Measurements from ENCODE around the gene LCE1A.

Gene LCE1A

DNA sequence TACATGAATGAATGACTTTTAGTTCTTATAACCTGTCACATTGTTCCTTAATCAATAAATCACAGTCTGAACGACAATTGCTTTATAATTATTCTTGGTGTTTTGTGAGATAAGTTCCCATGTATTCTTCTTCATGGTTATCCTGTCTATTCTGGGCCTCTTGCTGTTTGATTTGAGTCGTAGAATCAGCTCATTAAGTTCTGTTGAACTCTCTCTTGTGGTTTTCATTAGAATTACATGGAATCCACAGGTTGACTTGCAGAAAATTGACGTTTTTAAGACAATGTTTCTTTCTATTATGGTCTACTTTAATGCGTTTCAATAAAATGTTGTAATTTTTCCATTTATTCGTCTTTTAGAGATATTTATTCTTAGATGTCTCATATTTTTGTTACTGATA is 4.0 kb upstream of the LCE1A start:
- H3K27ac ChIP-seq (ENCODE audit: low read depth, low read length) = no peak overlapping the region
- no peaks in the 10 kb centered on the region for H3K4me1 ChIP-seq (ENCODE audit: insufficient read depth, low read length)
- peaks cover 93% of the 10 kb centered on the region for H3K9me3 ChIP-seq (ENCODE audit: insufficient read depth, low read depth, low read length)
- H3K4me3 ChIP-seq (ENCODE audit: low read length) = no peak overlapping the region
- no peaks in the 10 kb centered on the region for H3K36me3 ChIP-seq (ENCODE audit: insufficient read depth, low read length)
- H3K9ac ChIP-seq (ENCODE audit: low read depth, low read length) = no peak overlapping the region
- 19% methylated on average over 2 of the region's 5 CpGs for WGBS
- H3K27me3 ChIP-seq (ENCODE audit: insufficient read depth, low read length) = no peaks in the 10 kb centered on the region

DNA sequence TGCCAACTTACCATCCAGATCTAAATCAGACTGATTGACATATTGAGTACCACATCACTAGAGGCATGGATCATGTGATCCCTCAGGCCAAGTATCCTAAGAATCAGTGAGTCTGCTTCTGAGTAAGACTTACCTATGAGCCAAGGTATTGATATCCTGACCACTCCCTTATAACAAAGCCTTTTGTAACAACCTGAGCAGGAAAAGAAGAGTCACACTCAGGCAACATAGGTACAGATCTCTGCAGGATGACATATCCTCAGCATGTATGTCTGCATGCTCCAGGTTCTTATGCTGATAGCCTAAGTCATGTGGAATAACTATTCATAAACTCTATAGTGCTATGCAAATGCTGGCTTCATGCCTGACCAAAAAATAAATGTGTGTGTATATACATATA is 2.3 kb upstream of the LCE1A start:
- Histone ChIP-seq H3K36me3 (ENCODE audit: insufficient read depth, low read length) (no peaks in the 10 kb centered on the region), H3K9me3 (ENCODE audit: insufficient read depth, low read depth, low read length) (peaks cover 92% of the 10 kb centered on the region), H3K27ac (ENCODE audit: low read depth, low read length) (no peak overlapping the region), H3K27me3 (ENCODE audit: insufficient read depth, low read length) (no peaks in the 10 kb centered on the region), H3K4me1 (ENCODE audit: insufficient read depth, low read length) (no peaks in the 10 kb centered on the region), H3K9ac (ENCODE audit: low read depth, low read length) (no peak overlapping the region), H3K4me3 (ENCODE audit: low read length) (no peak overlapping the region)

GRCh38 chr1:152836870-152837269 is 9.6 kb downstream of the LCE1A start:
- Histone ChIP-seq H3K36me3 (ENCODE audit: insufficient read depth, low read length) (no peaks in the 10 kb centered on the region), H3K4me3 (ENCODE audit: low read length) (no peak overlapping the region), H3K27me3 (ENCODE audit: insufficient read depth, low read length) (no peaks in the 10 kb centered on the region), H3K4me1 (ENCODE audit: insufficient read depth, low read length) (no peaks in the 10 kb centered on the region), H3K27ac (ENCODE audit: low read depth, low read length) (no peak overlapping the region), H3K9ac (ENCODE audit: low read depth, low read length) (no peak overlapping the region), H3K9me3 (ENCODE audit: insufficient read depth, low read depth, low read length) (peaks cover 49% of the 10 kb centered on the region)
- 34% methylated on average over 2 of the region's 2 CpGs for WGBS

DNA sequence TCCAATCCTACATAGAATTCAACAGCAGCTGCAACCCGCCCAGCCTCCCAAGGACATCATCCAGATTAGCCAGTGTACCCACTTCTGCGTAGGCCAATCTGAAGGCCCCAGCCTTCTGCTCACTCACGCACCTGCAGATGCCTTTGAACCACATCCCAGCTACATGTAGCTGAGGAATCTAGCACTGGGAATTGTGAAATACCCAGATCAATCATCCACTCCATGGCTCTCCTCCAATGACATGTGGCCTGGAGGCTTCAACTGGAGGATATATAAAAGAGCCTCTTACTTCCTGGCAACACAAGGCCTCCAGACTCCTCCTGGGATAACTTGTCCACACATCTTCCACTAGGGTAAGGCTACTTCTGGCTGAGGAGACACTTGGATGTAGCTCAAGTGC is 15.3 kb downstream of the LCE1A start, which contains the start of gene LCE6A:
LCE6A (plus strand) TSS at position 301 of the 400 bp plus-strand sequence. CDS start 665 bp downstream, outside the sequence.
- Histone ChIP-seq H3K27me3 (ENCODE audit: insufficient read depth, low read length) (no peaks in the 10 kb centered on the region), H3K27ac (ENCODE audit: low read depth, low read length) (no peak within 1 kb of the TSS), H3K36me3 (ENCODE audit: insufficient read depth, low read length) (no peaks in the 10 kb centered on the region), H3K4me3 (ENCODE audit: low read length) (no peak within 1 kb of the TSS), H3K9ac (ENCODE audit: low read depth, low read length) (no peak within 1 kb of the TSS), H3K4me1 (ENCODE audit: insufficient read depth, low read length) (no peaks in the 10 kb centered on the region), H3K9me3 (ENCODE audit: insufficient read depth, low read depth, low read length) (peaks cover 91% of the 10 kb centered on the region)
- WGBS = 69% methylated on average over 3 of the region's 3 CpGs

- Histone ChIP-seq H3K9ac (ENCODE audit: low read depth, low read length) (no peak overlapping the region), H3K9me3 (ENCODE audit: insufficient read depth, low read depth, low read length) (peaks cover 92% of the 10 kb centered on the region), H3K4me1 (ENCODE audit: insufficient read depth, low read length) (no peaks in the 10 kb centered on the region), H3K27ac (ENCODE audit: low read depth, low read length) (no peak overlapping the region), H3K27me3 (ENCODE audit: insufficient read depth, low read length) (no peaks in the 10 kb centered on the region), H3K36me3 (ENCODE audit: insufficient read depth, low read length) (no peaks in the 10 kb centered on the region), H3K4me3 (ENCODE audit: low read length) (no peak overlapping the region)
- WGBS = 16% methylated on average over 2 of the region's 2 CpGs
Measured at GRCh38 chr1:152855661-152856060, 28.4 kb downstream of the LCE1A start.

DNA sequence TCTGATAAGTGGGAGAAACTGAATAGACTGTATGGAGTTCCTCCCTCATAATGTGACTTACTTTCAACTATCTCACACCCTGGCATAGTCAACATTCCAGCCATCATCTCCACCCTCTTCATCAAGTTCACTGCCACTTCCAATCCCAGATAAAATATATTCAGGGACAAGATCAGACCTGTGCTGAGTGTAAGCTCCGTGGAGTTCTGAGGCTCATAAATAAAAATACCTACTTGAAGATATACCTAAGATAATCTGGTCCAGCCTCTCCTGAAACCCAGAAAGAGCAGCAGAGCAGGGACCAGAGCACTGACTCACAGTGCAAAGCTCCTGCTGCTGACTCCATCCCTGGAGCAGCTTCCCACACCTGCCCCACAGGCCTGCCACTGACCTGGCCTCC is 30.8 kb downstream of the LCE1A start:
- Histone ChIP-seq H3K27me3 (ENCODE audit: insufficient read depth, low read length) (no peaks in the 10 kb centered on the region), H3K4me3 (ENCODE audit: low read length) (no peak overlapping the region), H3K27ac (ENCODE audit: low read depth, low read length) (no peak overlapping the region), H3K36me3 (ENCODE audit: insufficient read depth, low read length) (no peaks in the 10 kb centered on the region), H3K9ac (ENCODE audit: low read depth, low read length) (no peak overlapping the region), H3K9me3 (ENCODE audit: insufficient read depth, low read depth, low read length) (peaks cover 97% of the 10 kb centered on the region), H3K4me1 (ENCODE audit: insufficient read depth, low read length) (no peaks in the 10 kb centered on the region)
- 80% methylated on average over 1 of the region's 1 CpG for WGBS

DNA sequence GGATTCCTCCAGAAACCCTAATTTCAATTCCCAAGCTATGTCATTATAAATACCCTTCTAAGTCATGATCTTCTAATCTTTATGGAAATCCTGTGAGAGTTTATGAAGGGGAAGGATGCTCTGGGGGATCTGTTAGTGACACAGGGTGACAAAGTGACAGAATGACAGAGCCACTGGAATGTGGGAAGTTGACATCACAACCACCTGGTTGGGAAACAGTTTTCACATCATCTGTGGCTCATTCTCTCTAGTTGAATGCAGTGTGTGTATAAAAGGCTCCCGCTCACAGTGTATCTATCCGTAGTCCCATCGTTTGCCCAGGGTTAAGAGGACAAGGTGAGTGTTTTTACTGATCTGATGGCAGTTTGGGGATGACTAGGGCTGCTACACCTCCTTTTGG is 32.4 kb downstream of the LCE1A start, which contains the start of gene LCE7A:
LCE7A (plus strand) TSS at position 301 of the 400 bp plus-strand sequence. CDS start 702 bp downstream, outside the sequence.
- 78% methylated on average over 3 of the region's 3 CpGs for WGBS
- Histone ChIP-seq H3K9me3 (ENCODE audit: insufficient read depth, low read depth, low read length) (peaks cover 99% of the 10 kb centered on the region), H3K27ac (ENCODE audit: low read depth, low read length) (no peak within 1 kb of the TSS), H3K27me3 (ENCODE audit: insufficient read depth, low read length) (no peaks in the 10 kb centered on the region), H3K9ac (ENCODE audit: low read depth, low read length) (no peak within 1 kb of the TSS), H3K4me3 (ENCODE audit: low read length) (no peak within 1 kb of the TSS), H3K36me3 (ENCODE audit: insufficient read depth, low read length) (no peaks in the 10 kb centered on the region), H3K4me1 (ENCODE audit: insufficient read depth, low read length) (no peaks in the 10 kb centered on the region)

DNA sequence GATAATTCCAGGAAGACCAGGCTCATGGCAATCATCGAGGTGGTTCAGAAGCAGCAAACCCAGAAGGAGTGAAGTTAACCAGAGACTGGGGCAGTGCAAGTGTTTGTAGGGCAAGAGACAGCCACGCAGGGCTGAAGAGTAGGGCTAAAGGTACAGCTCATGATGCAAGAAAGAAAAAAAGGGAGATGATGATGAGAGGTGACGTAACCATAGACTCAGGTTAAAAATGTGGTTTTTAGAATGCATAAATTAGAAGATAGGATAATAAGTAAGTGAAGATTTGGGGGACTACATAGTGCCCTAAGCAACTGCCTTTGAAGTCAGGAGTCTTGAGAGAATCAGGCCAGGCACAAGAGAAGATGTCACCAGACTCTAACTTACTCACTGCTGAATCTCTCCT is 32.9 kb downstream of the LCE1A start:
- WGBS = 65% methylated on average over 3 of the region's 3 CpGs
- H3K9me3 ChIP-seq (ENCODE audit: insufficient read depth, low read depth, low read length) = peaks cover 99% of the 10 kb centered on the region

DNA sequence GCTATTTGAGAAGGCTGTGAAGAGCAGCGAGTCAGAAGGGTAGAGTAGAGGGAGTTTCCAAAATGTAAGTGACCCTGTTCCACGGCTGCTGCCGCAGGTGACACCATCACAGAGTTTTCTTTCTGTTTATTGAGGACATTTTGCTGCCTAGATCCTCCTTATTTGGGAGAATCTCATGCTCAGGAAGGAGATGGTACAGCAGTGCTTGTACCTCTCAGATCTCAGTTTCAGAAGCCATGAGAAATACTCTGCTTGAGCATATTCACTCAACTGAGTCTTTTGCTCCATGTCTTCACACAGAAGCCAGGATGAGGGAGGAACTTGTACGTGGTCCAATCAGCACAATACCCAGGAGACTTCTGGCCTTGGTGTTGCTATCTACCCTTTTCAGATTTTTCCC is 34.1 kb downstream of the LCE1A start:
- WGBS = 52% methylated on average over 4 of the region's 4 CpGs
- Histone ChIP-seq H3K36me3 (ENCODE audit: insufficient read depth, low read length) (no peaks in the 10 kb centered on the region), H3K27me3 (ENCODE audit: insufficient read depth, low read length) (no peaks in the 10 kb centered on the region), H3K27ac (ENCODE audit: low read depth, low read length) (no peak overlapping the region), H3K9me3 (ENCODE audit: insufficient read depth, low read depth, low read length) (peaks cover 99% of the 10 kb centered on the region), H3K4me3 (ENCODE audit: low read length) (no peak overlapping the region), H3K4me1 (ENCODE audit: insufficient read depth, low read length) (no peaks in the 10 kb centered on the region), H3K9ac (ENCODE audit: low read depth, low read length) (no peak overlapping the region)

More for the DNA sequence above, 32.9 kb downstream of the LCE1A start:
- no peak overlapping the region for H3K4me3 ChIP-seq (ENCODE audit: low read length)
- H3K27ac ChIP-seq (ENCODE audit: low read depth, low read length) = no peak overlapping the region
- H3K36me3 ChIP-seq (ENCODE audit: insufficient read depth, low read length) = no peaks in the 10 kb centered on the region
- H3K27me3 ChIP-seq (ENCODE audit: insufficient read depth, low read length) = no peaks in the 10 kb centered on the region
- no peak overlapping the region for H3K9ac ChIP-seq (ENCODE audit: low read depth, low read length)
- no peaks in the 10 kb centered on the region for H3K4me1 ChIP-seq (ENCODE audit: insufficient read depth, low read length)

- no peaks in the 10 kb centered on the region for H3K27me3 ChIP-seq (ENCODE audit: insufficient read depth, low read length)
Measured at GRCh38 chr1:152864443-152864842, 37.2 kb downstream of the LCE1A start.

DNA sequence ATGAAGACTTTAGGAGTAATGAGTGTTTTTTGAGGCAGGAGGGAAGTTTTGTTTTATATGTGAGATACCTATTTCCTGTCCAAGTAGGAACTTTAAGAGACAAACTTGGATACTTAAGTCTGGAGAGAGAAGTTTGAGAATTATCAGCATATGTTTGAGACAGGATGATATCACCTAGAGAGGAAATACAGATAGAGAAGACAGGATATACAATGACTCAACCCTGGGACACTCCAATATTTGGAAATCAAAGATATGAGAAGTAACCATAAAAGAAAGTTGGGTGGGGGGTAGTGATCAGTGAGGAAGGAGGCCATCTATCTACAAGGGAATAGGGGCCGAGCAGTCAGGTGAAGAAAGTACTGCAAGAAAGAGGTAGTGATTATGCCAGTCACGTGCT is 39.0 kb downstream of the LCE1A start:
- Histone ChIP-seq H3K27ac (ENCODE audit: low read depth, low read length) (no peak overlapping the region), H3K4me3 (ENCODE audit: low read length) (no peak overlapping the region), H3K4me1 (ENCODE audit: insufficient read depth, low read length) (no peaks in the 10 kb centered on the region), H3K9ac (ENCODE audit: low read depth, low read length) (no peak overlapping the region), H3K36me3 (ENCODE audit: insufficient read depth, low read length) (no peaks in the 10 kb centered on the region), H3K9me3 (ENCODE audit: insufficient read depth, low read depth, low read length) (peaks cover 71% of the 10 kb centered on the region), H3K27me3 (ENCODE audit: insufficient read depth, low read length) (no peaks in the 10 kb centered on the region)
- WGBS = 75% methylated on average over 2 of the region's 2 CpGs

More at GRCh38 chr1:152864443-152864842, 37.2 kb downstream of the LCE1A start:
- Histone ChIP-seq H3K4me3 (ENCODE audit: low read length) (no peak overlapping the region), H3K36me3 (ENCODE audit: insufficient read depth, low read length) (no peaks in the 10 kb centered on the region), H3K4me1 (ENCODE audit: insufficient read depth, low read length) (no peaks in the 10 kb centered on the region), H3K9me3 (ENCODE audit: insufficient read depth, low read depth, low read length) (peaks cover 90% of the 10 kb centered on the region), H3K27ac (ENCODE audit: low read depth, low read length) (no peak overlapping the region), H3K9ac (ENCODE audit: low read depth, low read length) (no peak overlapping the region)

DNA sequence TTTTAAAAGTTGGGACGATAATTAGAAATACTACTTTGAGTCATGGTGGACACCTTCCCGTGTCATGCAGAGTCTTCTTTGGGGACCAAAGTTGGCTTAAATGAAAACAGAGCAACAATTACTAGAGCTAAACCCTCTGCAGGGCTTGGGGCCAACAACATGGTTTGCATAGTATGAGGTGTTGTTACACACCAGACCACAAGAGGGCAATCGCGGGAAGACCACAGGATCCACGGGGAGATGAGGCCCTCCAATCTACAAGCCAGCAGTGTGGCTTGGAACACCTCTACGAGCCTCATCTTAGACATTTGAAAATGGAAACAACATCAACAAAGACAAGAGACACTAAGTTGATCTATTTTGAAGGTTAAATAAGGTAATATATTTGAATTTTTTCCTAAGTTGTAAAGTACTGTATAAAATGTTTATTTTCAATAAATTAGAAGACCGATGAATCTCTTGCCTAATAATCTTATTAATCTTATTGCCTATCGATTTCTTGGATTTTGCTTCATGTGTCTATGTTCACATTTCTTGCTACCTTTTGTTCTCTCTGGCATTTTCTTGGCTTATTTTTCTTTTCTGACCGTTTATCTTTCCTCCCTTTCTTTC is 42.6 kb downstream of the LCE1A start:
- Histone ChIP-seq H3K27ac (ENCODE audit: low read depth, low read length) (no peak overlapping the region), H3K4me3 (ENCODE audit: low read length) (no peak overlapping the region), H3K27me3 (ENCODE audit: insufficient read depth, low read length) (no peaks in the 10 kb centered on the region), H3K9me3 (ENCODE audit: insufficient read depth, low read depth, low read length) (peaks cover 46% of the 10 kb centered on the region), H3K36me3 (ENCODE audit: insufficient read depth, low read length) (no peaks in the 10 kb centered on the region), H3K4me1 (ENCODE audit: insufficient read depth, low read length) (no peaks in the 10 kb centered on the region), H3K9ac (ENCODE audit: low read depth, low read length) (no peak overlapping the region)
- WGBS = 40% methylated on average over 9 of the region's 9 CpGs

Measured in HUES64 (cell line).